K562 (cell line): ENCODE data around the gene MEIKIN. TPM values are rescaled to one million over a fixed set of nuclear protein-coding genes. Genes with fewer than 3 reads are reported as not detected.

ENCODE experiments used
- BMI1 ChIP-seq: fragments of 150-350 bp; IDR thresholded peaks from 2 replicates; pipeline ENCODE4 v1.6.1; 2014; ENCODE audit warnings: low read length
- ETS2 ChIP-seq: IDR thresholded peaks from 2 replicates; pipeline ENCODE4 v1.6.1; 2016; ENCODE audit warnings: borderline replicate concordance, missing genetic modification characterization, mild to moderate bottlenecking, moderate library complexity, missing compliant biosample characterization; ENCODE audit not compliant: poor library complexity, severe bottlenecking
- HNRNPLL ChIP-seq: fragments of 200-400 bp; formaldehyde crosslinking; IDR thresholded peaks from 2 replicates; pipeline ENCODE4 v1.6.1; 2017; ENCODE audit warnings: low read length, low read depth, mild to moderate bottlenecking; ENCODE audit not compliant: poor library complexity, severe bottlenecking
- NBN ChIP-seq: fragments of 450-650 bp; IDR thresholded peaks from 2 replicates; pipeline ENCODE4 v1.6.1; 2016; ENCODE audit warnings: low read depth, mild to moderate bottlenecking
- SMC3 ChIP-seq: conservative IDR thresholded peaks from 2 replicates; pipeline ENCODE4 v1.6.1; 2011; ENCODE audit warnings: low read depth, low read length, improper control_type of control experiment; ENCODE audit not compliant: insufficient read depth
- TCF7 ChIP-seq: sonication (generic); IDR thresholded peaks from 2 replicates; pipeline ENCODE4 v1.6.1; 2016; ENCODE audit warnings: antibody characterized with exemption, borderline replicate concordance
- ZC3H11A ChIP-seq: IDR thresholded peaks from 2 replicates; pipeline ENCODE4 v1.6.1; 2012; ENCODE audit warnings: low read depth, low read length, improper control_type of control experiment
- ZNF384 ChIP-seq: IDR thresholded peaks from 2 replicates; pipeline ENCODE4 v1.6.1; 2012; ENCODE audit warnings: low read depth, low read length, improper control_type of control experiment
- ZNF644 ChIP-seq: fragments of 200-800 bp; sonication (Bioruptor generic); IDR thresholded peaks from 2 replicates; pipeline ENCODE4 v1.6.1; 2016; ENCODE audit warnings: low read depth, missing genetic modification characterization, missing compliant biosample characterization
- ZSCAN32 ChIP-seq: fragments of 450-650 bp; formaldehyde crosslinking; IDR thresholded peaks from 2 replicates; pipeline ENCODE4 v1.4.0; 2020; ENCODE audit warnings: mild to moderate bottlenecking, moderate library complexity
- polyA plus RNA-seq, 8 experiments: library from polyadenylated mRNA; depleted of rRNA in 4 of 8; stranded (reverse) in 5 of 8; unstranded in 3 of 8; fragments of >200 nt; fragmentation: Nextera tagmentation in 2 of 8; fragmentation: Illumina TruSeq in 1 of 8; extraction: Ambion mirVana in 2 of 8; extraction: Trizol in 1 of 8; gene quantifications; 2 replicates each; pipeline versions ENCODE4 v1.2.1 to v1.2.3, GENCODE V29; 2011 to 2014; ENCODE audit warnings: inconsistent platforms in 1 of 8, missing spikeins in 1 of 8
- total RNA-seq, 7 experiments: library from RNA; depleted of rRNA in 6 of 7; stranded (reverse); fragments of >200 nt in 6 of 7; fragmentation: Illumina TruSeq in 2 of 7; extraction: Trizol in 2 of 7; gene quantifications; 2 replicates each; pipeline versions ENCODE4 v1.2.1 to v1.2.3, GENCODE V29; 2011 to 2021; ENCODE audit warnings: low replicate concordance in 1 of 7
- TF ChIP-seq, protein P1 (sequence below): fragments of 150-350 bp; conservative IDR thresholded peaks from 2 replicates; pipeline ENCODE4 v1.6.1; 2014; ENCODE audit warnings: low read length
- TF ChIP-seq, protein P2 (sequence below): IDR thresholded peaks from 3 replicates; pipeline ENCODE4 v1.6.1; 2011; ENCODE audit warnings: borderline replicate concordance, mild to moderate bottlenecking, moderate library complexity; ENCODE audit not compliant: insufficient read length; ENCODE audit errors: extremely low read depth
- TF ChIP-seq, protein P3 (sequence below): fragments of 450-650 bp; IDR thresholded peaks from 2 replicates; pipeline ENCODE4 v1.6.1; 2017; ENCODE audit warnings: antibody characterized with exemption
- TF ChIP-seq, protein P4 (sequence below): sonication (generic); formaldehyde crosslinking; IDR thresholded peaks from 2 replicates; pipeline ENCODE4 v1.8.0; 2022; ENCODE audit warnings: mild to moderate bottlenecking, missing genetic modification reagents

Gene MEIKIN
- total and polyA plus RNA-seq, 9 of the 15 experiments (the other 6 are each of a cell fraction or from before 2014, with no cell fraction given) = 0.18 TPM; not detected in 8

DNA sequence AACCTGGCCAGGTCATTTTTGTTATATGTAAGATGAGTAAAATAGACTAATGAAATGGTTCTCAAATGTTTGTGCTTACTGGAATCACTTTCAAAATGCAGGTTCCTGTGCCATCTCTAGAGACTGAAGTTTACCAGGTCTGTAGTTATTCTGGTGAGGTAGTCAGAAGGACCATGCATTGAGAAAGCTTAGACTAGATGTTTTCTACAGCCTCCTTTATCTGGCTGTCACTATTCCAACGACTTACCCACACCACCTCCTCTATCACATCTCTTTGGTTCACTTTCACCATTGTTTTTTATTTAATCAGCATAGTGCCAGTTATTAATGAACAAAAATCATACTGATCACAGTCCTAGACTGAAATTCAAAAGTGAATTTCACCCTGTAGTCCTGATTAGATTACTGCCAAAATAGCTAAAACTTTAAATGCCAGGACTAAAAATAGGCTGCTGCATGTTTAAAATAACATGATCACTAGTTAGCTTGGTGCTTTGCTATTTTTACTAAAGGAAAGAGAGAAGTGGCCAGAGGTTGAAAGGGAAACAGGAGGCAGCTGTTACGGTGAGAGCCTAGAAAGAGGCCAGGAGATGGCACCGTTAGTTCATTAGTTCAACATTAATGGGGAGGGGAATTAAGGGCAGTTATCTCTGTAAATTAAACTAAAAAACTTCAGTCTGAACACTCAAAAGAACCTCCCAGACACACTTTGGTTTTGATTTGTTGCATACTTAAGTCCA lies 134.8 kb downstream of the MEIKIN start (continued):
- TF ChIP-seq, protein P1, sequence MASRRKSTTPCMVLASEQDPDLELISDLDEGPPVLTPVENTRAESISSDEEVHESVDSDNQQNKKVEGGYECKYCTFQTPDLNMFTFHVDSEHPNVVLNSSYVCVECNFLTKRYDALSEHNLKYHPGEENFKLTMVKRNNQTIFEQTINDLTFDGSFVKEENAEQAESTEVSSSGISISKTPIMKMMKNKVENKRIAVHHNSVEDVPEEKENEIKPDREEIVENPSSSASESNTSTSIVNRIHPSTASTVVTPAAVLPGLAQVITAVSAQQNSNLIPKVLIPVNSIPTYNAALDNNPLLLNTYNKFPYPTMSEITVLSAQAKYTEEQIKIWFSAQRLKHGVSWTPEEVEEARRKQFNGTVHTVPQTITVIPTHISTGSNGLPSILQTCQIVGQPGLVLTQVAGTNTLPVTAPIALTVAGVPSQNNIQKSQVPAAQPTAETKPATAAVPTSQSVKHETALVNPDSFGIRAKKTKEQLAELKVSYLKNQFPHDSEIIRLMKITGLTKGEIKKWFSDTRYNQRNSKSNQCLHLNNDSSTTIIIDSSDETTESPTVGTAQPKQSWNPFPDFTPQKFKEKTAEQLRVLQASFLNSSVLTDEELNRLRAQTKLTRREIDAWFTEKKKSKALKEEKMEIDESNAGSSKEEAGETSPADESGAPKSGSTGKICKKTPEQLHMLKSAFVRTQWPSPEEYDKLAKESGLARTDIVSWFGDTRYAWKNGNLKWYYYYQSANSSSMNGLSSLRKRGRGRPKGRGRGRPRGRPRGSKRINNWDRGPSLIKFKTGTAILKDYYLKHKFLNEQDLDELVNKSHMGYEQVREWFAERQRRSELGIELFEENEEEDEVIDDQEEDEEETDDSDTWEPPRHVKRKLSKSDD = no peak
- TF ChIP-seq ETS2 (no peak), ZC3H11A (no peak), ZNF384 (no peak), SMC3 (0 out of 2 replicates have a peak, but pooled peaks have one; percentile 28), TCF7 (no peak), ZNF644 (tag) (no peak), BMI1 (no peak), NBN (no peak), ZSCAN32 (no peak), HNRNPLL (no peak)
- TF ChIP-seq, protein P2, sequence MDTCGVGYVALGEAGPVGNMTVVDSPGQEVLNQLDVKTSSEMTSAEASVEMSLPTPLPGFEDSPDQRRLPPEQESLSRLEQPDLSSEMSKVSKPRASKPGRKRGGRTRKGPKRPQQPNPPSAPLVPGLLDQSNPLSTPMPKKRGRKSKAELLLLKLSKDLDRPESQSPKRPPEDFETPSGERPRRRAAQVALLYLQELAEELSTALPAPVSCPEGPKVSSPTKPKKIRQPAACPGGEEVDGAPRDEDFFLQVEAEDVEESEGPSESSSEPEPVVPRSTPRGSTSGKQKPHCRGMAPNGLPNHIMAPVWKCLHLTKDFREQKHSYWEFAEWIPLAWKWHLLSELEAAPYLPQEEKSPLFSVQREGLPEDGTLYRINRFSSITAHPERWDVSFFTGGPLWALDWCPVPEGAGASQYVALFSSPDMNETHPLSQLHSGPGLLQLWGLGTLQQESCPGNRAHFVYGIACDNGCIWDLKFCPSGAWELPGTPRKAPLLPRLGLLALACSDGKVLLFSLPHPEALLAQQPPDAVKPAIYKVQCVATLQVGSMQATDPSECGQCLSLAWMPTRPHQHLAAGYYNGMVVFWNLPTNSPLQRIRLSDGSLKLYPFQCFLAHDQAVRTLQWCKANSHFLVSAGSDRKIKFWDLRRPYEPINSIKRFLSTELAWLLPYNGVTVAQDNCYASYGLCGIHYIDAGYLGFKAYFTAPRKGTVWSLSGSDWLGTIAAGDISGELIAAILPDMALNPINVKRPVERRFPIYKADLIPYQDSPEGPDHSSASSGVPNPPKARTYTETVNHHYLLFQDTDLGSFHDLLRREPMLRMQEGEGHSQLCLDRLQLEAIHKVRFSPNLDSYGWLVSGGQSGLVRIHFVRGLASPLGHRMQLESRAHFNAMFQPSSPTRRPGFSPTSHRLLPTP = no peak
- TF ChIP-seq, protein P3, sequence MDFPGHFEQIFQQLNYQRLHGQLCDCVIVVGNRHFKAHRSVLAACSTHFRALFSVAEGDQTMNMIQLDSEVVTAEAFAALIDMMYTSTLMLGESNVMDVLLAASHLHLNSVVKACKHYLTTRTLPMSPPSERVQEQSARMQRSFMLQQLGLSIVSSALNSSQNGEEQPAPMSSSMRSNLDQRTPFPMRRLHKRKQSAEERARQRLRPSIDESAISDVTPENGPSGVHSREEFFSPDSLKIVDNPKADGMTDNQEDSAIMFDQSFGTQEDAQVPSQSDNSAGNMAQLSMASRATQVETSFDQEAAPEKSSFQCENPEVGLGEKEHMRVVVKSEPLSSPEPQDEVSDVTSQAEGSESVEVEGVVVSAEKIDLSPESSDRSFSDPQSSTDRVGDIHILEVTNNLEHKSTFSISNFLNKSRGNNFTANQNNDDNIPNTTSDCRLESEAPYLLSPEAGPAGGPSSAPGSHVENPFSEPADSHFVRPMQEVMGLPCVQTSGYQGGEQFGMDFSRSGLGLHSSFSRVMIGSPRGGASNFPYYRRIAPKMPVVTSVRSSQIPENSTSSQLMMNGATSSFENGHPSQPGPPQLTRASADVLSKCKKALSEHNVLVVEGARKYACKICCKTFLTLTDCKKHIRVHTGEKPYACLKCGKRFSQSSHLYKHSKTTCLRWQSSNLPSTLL = no peak
- TF ChIP-seq, protein P4, sequence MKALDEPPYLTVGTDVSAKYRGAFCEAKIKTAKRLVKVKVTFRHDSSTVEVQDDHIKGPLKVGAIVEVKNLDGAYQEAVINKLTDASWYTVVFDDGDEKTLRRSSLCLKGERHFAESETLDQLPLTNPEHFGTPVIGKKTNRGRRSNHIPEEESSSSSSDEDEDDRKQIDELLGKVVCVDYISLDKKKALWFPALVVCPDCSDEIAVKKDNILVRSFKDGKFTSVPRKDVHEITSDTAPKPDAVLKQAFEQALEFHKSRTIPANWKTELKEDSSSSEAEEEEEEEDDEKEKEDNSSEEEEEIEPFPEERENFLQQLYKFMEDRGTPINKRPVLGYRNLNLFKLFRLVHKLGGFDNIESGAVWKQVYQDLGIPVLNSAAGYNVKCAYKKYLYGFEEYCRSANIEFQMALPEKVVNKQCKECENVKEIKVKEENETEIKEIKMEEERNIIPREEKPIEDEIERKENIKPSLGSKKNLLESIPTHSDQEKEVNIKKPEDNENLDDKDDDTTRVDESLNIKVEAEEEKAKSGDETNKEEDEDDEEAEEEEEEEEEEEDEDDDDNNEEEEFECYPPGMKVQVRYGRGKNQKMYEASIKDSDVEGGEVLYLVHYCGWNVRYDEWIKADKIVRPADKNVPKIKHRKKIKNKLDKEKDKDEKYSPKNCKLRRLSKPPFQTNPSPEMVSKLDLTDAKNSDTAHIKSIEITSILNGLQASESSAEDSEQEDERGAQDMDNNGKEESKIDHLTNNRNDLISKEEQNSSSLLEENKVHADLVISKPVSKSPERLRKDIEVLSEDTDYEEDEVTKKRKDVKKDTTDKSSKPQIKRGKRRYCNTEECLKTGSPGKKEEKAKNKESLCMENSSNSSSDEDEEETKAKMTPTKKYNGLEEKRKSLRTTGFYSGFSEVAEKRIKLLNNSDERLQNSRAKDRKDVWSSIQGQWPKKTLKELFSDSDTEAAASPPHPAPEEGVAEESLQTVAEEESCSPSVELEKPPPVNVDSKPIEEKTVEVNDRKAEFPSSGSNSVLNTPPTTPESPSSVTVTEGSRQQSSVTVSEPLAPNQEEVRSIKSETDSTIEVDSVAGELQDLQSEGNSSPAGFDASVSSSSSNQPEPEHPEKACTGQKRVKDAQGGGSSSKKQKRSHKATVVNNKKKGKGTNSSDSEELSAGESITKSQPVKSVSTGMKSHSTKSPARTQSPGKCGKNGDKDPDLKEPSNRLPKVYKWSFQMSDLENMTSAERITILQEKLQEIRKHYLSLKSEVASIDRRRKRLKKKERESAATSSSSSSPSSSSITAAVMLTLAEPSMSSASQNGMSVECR = no peak
